Bronchial epithelial cell (primary cell): ENCODE data around the gene CEP112. TPM values are rescaled to one million over a fixed set of nuclear protein-coding genes. Genes with fewer than 3 reads are reported as not detected.
"Not testable (repeated sequence)": the region's sequence is repeated elsewhere in the genome, so short reads cannot be mapped to it uniquely, and the experiment has no call there.

Source experiments
- DNase-seq: peaks from one replicate; pipeline ENCODE4 v3.0.0-alpha.2; 2010; ENCODE audit warnings: low read depth
- FAIRE-seq: peaks from 2 replicates; lab custom pipeline; 2011; peaks lifted over from hg19 to GRCh38; lab: Jason Lieb, UNC
- H3K27me3 ChIP-seq: 2 replicates; pipeline ENCODE4 v1.5.1; 2011; ENCODE audit warnings: low read length; ENCODE audit not compliant: control insufficient read depth, insufficient read depth
- H3K36me3 ChIP-seq: 2 replicates; pipeline ENCODE4 v1.5.1; 2011; ENCODE audit warnings: low read length; ENCODE audit not compliant: control insufficient read depth, insufficient read depth
- H3K4me3 ChIP-seq: 2 replicates; pipeline ENCODE4 v1.5.1; 2011; ENCODE audit warnings: mild to moderate bottlenecking, low read depth, low read length, control low read depth
- CTCF ChIP-seq: IDR thresholded peaks from 2 replicates; pipeline ENCODE4 v1.5.1; 2011; ENCODE audit warnings: mild to moderate bottlenecking, moderate library complexity, low read length, control low read depth, inconsistent platforms; ENCODE audit not compliant: insufficient read depth, severe bottlenecking
- total RNA-seq: library from RNA; depleted of rRNA; stranded (reverse); fragments of >200 nt; gene quantifications from 2 replicates; pipeline ENCODE4 v1.2.1, GENCODE V29; 2014

Gene CEP112
- total RNA-seq, 1 donor from 2014 or later = 2.4 TPM

GRCh38 chr17:65811043-65811442 is 380.9 kb downstream of the CEP112 start:
- no peak for FAIRE-seq
- Histone ChIP-seq H3K4me3 (no peak overlapping the region), H3K36me3 (no peaks in the 10 kb centered on the region), H3K27me3 (no peaks in the 10 kb centered on the region)
- no peak for DNase-seq
- TF ChIP-seq CTCF = no peak

GRCh38 chr17:65809366-65809765 is 382.6 kb downstream of the CEP112 start:
- no peak overlapping the region for H3K4me3 ChIP-seq
- DNase-seq (peak; percentile 55), FAIRE-seq (no peak)
- TF ChIP-seq CTCF = no peak
- H3K27me3 ChIP-seq = no peaks in the 10 kb centered on the region
- H3K36me3 ChIP-seq = no peaks in the 10 kb centered on the region

- not testable (repeated sequence) for DNase-seq, H3K27me3 ChIP-seq, FAIRE-seq, H3K36me3 ChIP-seq, H3K4me3 ChIP-seq
Measured at GRCh38 chr17:65808566-65808965, 383.4 kb downstream of the CEP112 start.

- FAIRE-seq (no peak), DNase-seq (no peak)
- H3K27me3 ChIP-seq = no peaks in the 10 kb centered on the region
- H3K36me3 ChIP-seq = no peaks in the 10 kb centered on the region
- TF ChIP-seq CTCF = no peak
- H3K4me3 ChIP-seq = no peak overlapping the region
Measured at GRCh38 chr17:65807361-65807760, 384.6 kb downstream of the CEP112 start.

GRCh38 chr17:65801513-65801912 is 390.4 kb downstream of the CEP112 start:
- Histone ChIP-seq H3K4me3 (no peak overlapping the region), H3K36me3 (no peaks in the 10 kb centered on the region), H3K27me3 (no peaks in the 10 kb centered on the region)
- no peak for TF ChIP-seq CTCF
- no peak for FAIRE-seq
- no peak for DNase-seq

- H3K27me3 ChIP-seq = no peaks in the 10 kb centered on the region
- FAIRE-seq = no peak
- no peaks in the 10 kb centered on the region for H3K36me3 ChIP-seq
- DNase-seq = no peak
- no peak for TF ChIP-seq CTCF
- H3K4me3 ChIP-seq = no peak overlapping the region
Measured at GRCh38 chr17:65800655-65801054, 391.3 kb downstream of the CEP112 start.
